ENCODE measurements around the gene PZP.
"Not testable (repeated sequence)": the region's sequence is repeated elsewhere in the genome, so short reads cannot be mapped to it uniquely, and the experiment has no call there.

- not testable (repeated sequence) for TF ChIP-seq POLR2A (IDR thresholded peaks at IDR 0.05; ENCODE audit: extremely low read depth, insufficient read length); CTCF (IDR thresholded peaks at IDR 0.05; ENCODE audit: low read depth, low read length)
These were observed 44.6 kb upstream of the PZP start for GRCh38 chr12:9252791-9253190.
